HepG2 (cell line): Measurements from ENCODE around the gene CHST6. TPM values are rescaled to one million over a fixed set of nuclear protein-coding genes. Genes with fewer than 3 reads are reported as not detected.

ENCODE experiments used
- ATF3 ChIP-seq: sonication (generic); formaldehyde crosslinking; IDR thresholded peaks from 2 replicates; pipeline ENCODE4 v1.4.0; 2020; ENCODE audit warnings: missing genetic modification reagents
- CREB1 ChIP-seq, 2 experiments: fragments of 450-650 bp in 1 of 2; IDR thresholded peaks; 2 replicates each; pipeline ENCODE4 v1.6.1; 2016 to 2017; ENCODE audit warnings: control low read depth in 1 of 2, mild to moderate bottlenecking in 1 of 2, missing compliant biosample characterization in 1 of 2, missing genetic modification characterization in 1 of 2
- FUBP1 ChIP-seq: sonication (generic); formaldehyde crosslinking; IDR thresholded peaks from 2 replicates; pipeline ENCODE4 v1.5.1; 2020; ENCODE audit warnings: missing genetic modification reagents, mild to moderate bottlenecking, borderline replicate concordance
- HNRNPUL1 ChIP-seq: fragments of 200-400 bp; formaldehyde crosslinking; IDR thresholded peaks from 2 replicates; pipeline ENCODE4 v1.6.1; 2017; ENCODE audit warnings: low read depth, mild to moderate bottlenecking, low read length, moderate library complexity
- IRX3 ChIP-seq: sonication (generic); formaldehyde crosslinking; IDR thresholded peaks from 2 replicates; pipeline ENCODE4 v1.8.1; 2023; ENCODE audit warnings: mild to moderate bottlenecking, low read depth, missing genetic modification reagents, borderline replicate concordance
- PTBP1 ChIP-seq: fragments of 200-400 bp; formaldehyde crosslinking; IDR thresholded peaks from 2 replicates; pipeline ENCODE4 v1.6.1; 2018; ENCODE audit warnings: low read length, low read depth; ENCODE audit not compliant: poor library complexity, severe bottlenecking
- SAP130 ChIP-seq: IDR thresholded peaks from 2 replicates; pipeline ENCODE4 v1.6.1; 2016; ENCODE audit warnings: low read depth
- ZNF224 ChIP-seq: sonication (generic); formaldehyde crosslinking; IDR thresholded peaks from 2 replicates; pipeline ENCODE4 v1.5.0; 2020; ENCODE audit warnings: mild to moderate bottlenecking, missing genetic modification reagents
- ZNF343 ChIP-seq: sonication (generic); formaldehyde crosslinking; IDR thresholded peaks from 2 replicates; pipeline ENCODE4 v1.4.0; 2020; ENCODE audit warnings: mild to moderate bottlenecking, missing genetic modification reagents
- ZNF501 ChIP-seq: sonication (generic); formaldehyde crosslinking; IDR thresholded peaks from 2 replicates; pipeline ENCODE4 v1.5.1; 2020; ENCODE audit warnings: mild to moderate bottlenecking, moderate library complexity, missing genetic modification reagents
- ZNF775 ChIP-seq: sonication (generic); formaldehyde crosslinking; IDR thresholded peaks from 2 replicates; pipeline ENCODE4 v1.4.0; 2020; ENCODE audit warnings: missing genetic modification reagents, mild to moderate bottlenecking, moderate library complexity, borderline replicate concordance
- polyA plus RNA-seq, 8 experiments: library from polyadenylated mRNA; depleted of rRNA in 3 of 8; stranded (reverse) in 7 of 8; unstranded in 1 of 8; fragments of >200 nt; fragmentation: Illumina TruSeq in 4 of 8; extraction: Trizol in 4 of 8; gene quantifications; 2 replicates each; pipeline versions ENCODE4 v1.2.1 to v1.2.3, GENCODE V29; 2011 to 2016; ENCODE audit warnings: low read depth in 4 of 8, missing spikeins in 1 of 8, mixed read lengths in 1 of 8; ENCODE audit not compliant: insufficient read depth in 1 of 8
- total RNA-seq, 5 experiments: library from RNA; depleted of rRNA; stranded (reverse); fragments of >200 nt; fragmentation: Illumina TruSeq; extraction: Trizol; gene quantifications; 2 replicates each; pipeline ENCODE4 v1.2.3, GENCODE V29; 2016; ENCODE audit warnings: low read depth in 1 of 5
- TF ChIP-seq, protein P1 (sequence below): sonication (generic); formaldehyde crosslinking; IDR thresholded peaks from one replicate; pipeline ENCODE4 v1.5.1; 2020; ENCODE audit warnings: mild to moderate bottlenecking, missing genetic modification reagents; ENCODE audit errors: not compliant biosample characterization
- TF ChIP-seq, protein P2 (sequence below): IDR thresholded peaks from 2 replicates; pipeline ENCODE4 v1.6.1; 2016
- TF ChIP-seq, protein P3 (sequence below): sonication (generic); formaldehyde crosslinking; IDR thresholded peaks from 2 replicates; pipeline ENCODE4 v1.4.0; 2020; ENCODE audit warnings: low read depth, mild to moderate bottlenecking, missing genetic modification reagents

The CHST6 gene
- total and polyA plus RNA-seq, 2 of the 13 experiments (the other 11 are each of a cell fraction or from before 2014, with no cell fraction given): 0.18 to 0.91 TPM

- TF ChIP-seq, protein P1, sequence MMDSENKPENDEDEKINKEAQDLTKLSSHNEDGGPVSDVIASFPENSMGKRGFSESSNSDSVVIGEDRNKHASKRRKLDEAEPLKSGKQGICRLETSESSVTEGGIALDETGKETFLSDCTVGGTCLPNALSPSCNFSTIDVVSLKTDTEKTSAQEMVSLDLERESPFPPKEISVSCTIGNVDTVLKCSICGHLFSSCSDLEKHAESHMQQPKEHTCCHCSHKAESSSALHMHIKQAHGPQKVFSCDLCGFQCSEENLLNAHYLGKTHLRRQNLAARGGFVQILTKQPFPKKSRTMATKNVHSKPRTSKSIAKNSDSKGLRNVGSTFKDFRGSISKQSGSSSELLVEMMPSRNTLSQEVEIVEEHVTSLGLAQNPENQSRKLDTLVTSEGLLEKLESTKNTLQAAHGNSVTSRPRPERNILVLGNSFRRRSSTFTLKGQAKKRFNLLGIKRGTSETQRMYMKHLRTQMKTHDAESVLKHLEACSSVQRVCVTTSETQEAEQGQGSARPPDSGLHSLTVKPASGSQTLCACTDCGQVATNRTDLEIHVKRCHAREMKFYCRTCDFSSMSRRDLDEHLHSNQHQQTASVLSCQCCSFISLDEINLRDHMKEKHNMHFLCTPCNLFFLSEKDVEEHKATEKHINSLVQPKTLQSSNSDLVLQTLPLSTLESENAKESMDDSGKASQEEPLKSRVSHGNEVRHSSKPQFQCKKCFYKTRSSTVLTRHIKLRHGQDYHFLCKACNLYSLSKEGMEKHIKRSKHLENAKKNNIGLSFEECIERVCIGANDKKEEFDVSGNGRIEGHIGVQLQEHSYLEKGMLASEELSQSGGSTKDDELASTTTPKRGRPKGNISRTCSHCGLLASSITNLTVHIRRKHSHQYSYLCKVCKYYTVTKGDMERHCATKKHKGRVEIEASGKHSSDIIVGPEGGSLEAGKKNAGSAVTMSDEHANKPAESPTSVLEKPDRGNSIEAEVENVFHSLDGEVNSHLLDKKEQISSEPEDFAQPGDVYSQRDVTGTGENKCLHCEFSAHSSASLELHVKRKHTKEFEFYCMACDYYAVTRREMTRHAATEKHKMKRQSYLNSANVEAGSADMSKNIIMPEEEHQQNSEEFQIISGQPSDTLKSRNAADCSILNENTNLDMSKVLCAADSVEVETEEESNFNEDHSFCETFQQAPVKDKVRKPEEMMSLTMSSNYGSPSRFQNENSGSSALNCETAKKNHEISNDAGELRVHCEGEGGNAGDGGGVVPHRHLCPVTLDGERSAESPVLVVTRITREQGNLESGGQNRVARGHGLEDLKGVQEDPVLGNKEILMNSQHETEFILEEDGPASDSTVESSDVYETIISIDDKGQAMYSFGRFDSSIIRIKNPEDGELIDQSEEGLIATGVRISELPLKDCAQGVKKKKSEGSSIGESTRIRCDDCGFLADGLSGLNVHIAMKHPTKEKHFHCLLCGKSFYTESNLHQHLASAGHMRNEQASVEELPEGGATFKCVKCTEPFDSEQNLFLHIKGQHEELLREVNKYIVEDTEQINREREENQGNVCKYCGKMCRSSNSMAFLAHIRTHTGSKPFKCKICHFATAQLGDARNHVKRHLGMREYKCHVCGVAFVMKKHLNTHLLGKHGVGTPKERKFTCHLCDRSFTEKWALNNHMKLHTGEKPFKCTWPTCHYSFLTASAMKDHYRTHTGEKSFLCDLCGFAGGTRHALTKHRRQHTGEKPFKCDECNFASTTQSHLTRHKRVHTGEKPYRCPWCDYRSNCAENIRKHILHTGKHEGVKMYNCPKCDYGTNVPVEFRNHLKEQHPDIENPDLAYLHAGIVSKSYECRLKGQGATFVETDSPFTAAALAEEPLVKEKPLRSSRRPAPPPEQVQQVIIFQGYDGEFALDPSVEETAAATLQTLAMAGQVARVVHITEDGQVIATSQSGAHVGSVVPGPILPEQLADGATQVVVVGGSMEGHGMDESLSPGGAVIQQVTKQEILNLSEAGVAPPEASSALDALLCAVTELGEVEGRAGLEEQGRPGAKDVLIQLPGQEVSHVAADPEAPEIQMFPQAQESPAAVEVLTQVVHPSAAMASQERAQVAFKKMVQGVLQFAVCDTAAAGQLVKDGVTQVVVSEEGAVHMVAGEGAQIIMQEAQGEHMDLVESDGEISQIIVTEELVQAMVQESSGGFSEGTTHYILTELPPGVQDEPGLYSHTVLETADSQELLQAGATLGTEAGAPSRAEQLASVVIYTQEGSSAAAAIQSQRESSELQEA (CRISPR knock-in tag): no peak
- TF ChIP-seq ZNF501 (CRISPR knock-in tag): no peak
- TF ChIP-seq ZNF343 (CRISPR knock-in tag): no peak; the same call in 1 of the 2 replicates
- 0 out of 2 replicates have a peak, but pooled peaks have one; percentile 85 for TF ChIP-seq ZNF224 (CRISPR knock-in tag)
- TF ChIP-seq SAP130 (CRISPR knock-in tag): peak; percentile 59
- no peak for TF ChIP-seq HNRNPUL1
- TF ChIP-seq, protein P2, sequence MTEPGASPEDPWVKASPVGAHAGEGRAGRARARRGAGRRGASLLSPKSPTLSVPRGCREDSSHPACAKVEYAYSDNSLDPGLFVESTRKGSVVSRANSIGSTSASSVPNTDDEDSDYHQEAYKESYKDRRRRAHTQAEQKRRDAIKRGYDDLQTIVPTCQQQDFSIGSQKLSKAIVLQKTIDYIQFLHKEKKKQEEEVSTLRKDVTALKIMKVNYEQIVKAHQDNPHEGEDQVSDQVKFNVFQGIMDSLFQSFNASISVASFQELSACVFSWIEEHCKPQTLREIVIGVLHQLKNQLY (CRISPR knock-in tag): no peak
- TF ChIP-seq ATF3: no peak
- TF ChIP-seq, protein P3, sequence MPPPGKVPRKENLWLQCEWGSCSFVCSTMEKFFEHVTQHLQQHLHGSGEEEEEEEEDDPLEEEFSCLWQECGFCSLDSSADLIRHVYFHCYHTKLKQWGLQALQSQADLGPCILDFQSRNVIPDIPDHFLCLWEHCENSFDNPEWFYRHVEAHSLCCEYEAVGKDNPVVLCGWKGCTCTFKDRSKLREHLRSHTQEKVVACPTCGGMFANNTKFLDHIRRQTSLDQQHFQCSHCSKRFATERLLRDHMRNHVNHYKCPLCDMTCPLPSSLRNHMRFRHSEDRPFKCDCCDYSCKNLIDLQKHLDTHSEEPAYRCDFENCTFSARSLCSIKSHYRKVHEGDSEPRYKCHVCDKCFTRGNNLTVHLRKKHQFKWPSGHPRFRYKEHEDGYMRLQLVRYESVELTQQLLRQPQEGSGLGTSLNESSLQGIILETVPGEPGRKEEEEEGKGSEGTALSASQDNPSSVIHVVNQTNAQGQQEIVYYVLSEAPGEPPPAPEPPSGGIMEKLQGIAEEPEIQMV (CRISPR knock-in tag): peak; percentile 58; the same call in 1 of the 2 replicates
- TF ChIP-seq CREB1 (IDR thresholded peaks at IDR 0.05): no peak
- TF ChIP-seq CREB1 (CRISPR knock-in tag; IDR thresholded peaks at IDR 0.05): no peak
- 0 out of 2 replicates have a peak, but pooled peaks have one; percentile 77 for TF ChIP-seq ZNF775
- TF ChIP-seq PTBP1: no peak
- TF ChIP-seq FUBP1 (CRISPR knock-in tag): no peak
- TF ChIP-seq IRX3 (CRISPR knock-in tag): no peak
Measured at GRCh38 chr16:75433732-75434413, 61.4 kb downstream of the CHST6 start (continued).
